Aorta (tissue), 5 donors: ENCODE measurements around the gene PPARA. TPM values are rescaled to one million over a fixed set of nuclear protein-coding genes. Genes with fewer than 3 reads are reported as not detected.
"Not testable (repeated sequence)": the region's sequence is repeated elsewhere in the genome, so short reads cannot be mapped to it uniquely, and the experiment has no call there.

ENCODE experiments used
- ATAC-seq: fragments of 200-7000 bp; cut with Tn5 transposase; one replicate; pipeline ENCODE4 v1.9.1; 2022; ENCODE audit warnings: moderate library complexity; ENCODE audit not compliant: low FRiP score
- DNase-seq, 2 donors: peaks; one replicate each; pipeline ENCODE4 v3.0.0-alpha.2; 2020
- H3K27ac ChIP-seq, 2 donors: one replicate each; pipeline ENCODE4 v1.5.1; 2013; ENCODE audit warnings: low read length in 2 of 2, mild to moderate bottlenecking in 2 of 2, moderate library complexity in 2 of 2, control low read depth in 1 of 2, inconsistent platforms in 1 of 2, low read depth in 1 of 2
- H3K27me3 ChIP-seq, 2 donors: one replicate each; pipeline ENCODE4 v1.6.1; 2013; ENCODE audit warnings: control low read depth in 1 of 2, low read length in 1 of 2, mild to moderate bottlenecking in 1 of 2, moderate library complexity in 1 of 2; ENCODE audit not compliant: insufficient read depth in 2 of 2, control insufficient read depth in 1 of 2
- H3K36me3 ChIP-seq, 2 donors: one replicate each; pipeline ENCODE4 v1.6.1; 2013; ENCODE audit warnings: control low read depth in 1 of 2, low read length in 1 of 2, mild to moderate bottlenecking in 1 of 2; ENCODE audit not compliant: insufficient read depth in 2 of 2, control insufficient read depth in 1 of 2
- H3K4me1 ChIP-seq, 2 donors: one replicate each; pipeline ENCODE4 v1.6.1; 2013; ENCODE audit warnings: low read length in 2 of 2, control low read depth in 1 of 2, mild to moderate bottlenecking in 1 of 2, moderate library complexity in 1 of 2; ENCODE audit not compliant: insufficient read depth in 2 of 2, control insufficient read depth in 1 of 2
- H3K4me3 ChIP-seq, 2 donors: one replicate each; pipeline ENCODE4 v1.5.1; 2013; ENCODE audit warnings: low read length in 2 of 2, control low read depth in 1 of 2, mild to moderate bottlenecking in 1 of 2
- H3K9me3 ChIP-seq: one replicate; pipeline ENCODE4 v1.6.1; 2013; ENCODE audit warnings: mild to moderate bottlenecking, low read length; ENCODE audit not compliant: control insufficient read depth
- WGBS, 2 donors: extraction: QIAGEN DNeasy Blood & Tissue Kit; methylation state at CpG; one replicate each; pipeline ENCODE4 v1.1.7; 2013; 5-methylcytosine and 5-hydroxymethylcytosine counted together
- intact Hi-C, 2 donors: fragments of 100-400 bp; cut with DNase I; formaldehyde crosslinking; loops; one replicate each; pipeline versions ENCODE4 v1.14.2 to v1.15.0; 2022
- polyA plus RNA-seq, 2 donors: library from polyadenylated mRNA; stranded (reverse); fragments of 200-250 nt; gene quantifications; one replicate each; pipeline ENCODE4 v1.2.3, GENCODE V29; 2013
- total RNA-seq, 2 donors: library from RNA; stranded (reverse); fragmentation: NEBNext Ultra II Directional; extraction: Animal tissue kit (Norgen Biotek cat#: 25700); gene quantifications; one replicate each; pipeline ENCODE4 v1.2.1, GENCODE V29; 2021
- donor health status: healthy with polysubstance abuse.
- donor health status: Bipolar disorder and iron deficiency.
- donor health status: DM: no; HTN: no; CAD: no.
- donor health status: DM: no; HTN: no; CAD: no.
- donor health status: DM: yes; HTN: yes; CAD: no.

Gene PPARA
- total and polyA plus RNA-seq, 4 donors = 6.9 to 32.1 (median 19.7) TPM

DNA sequence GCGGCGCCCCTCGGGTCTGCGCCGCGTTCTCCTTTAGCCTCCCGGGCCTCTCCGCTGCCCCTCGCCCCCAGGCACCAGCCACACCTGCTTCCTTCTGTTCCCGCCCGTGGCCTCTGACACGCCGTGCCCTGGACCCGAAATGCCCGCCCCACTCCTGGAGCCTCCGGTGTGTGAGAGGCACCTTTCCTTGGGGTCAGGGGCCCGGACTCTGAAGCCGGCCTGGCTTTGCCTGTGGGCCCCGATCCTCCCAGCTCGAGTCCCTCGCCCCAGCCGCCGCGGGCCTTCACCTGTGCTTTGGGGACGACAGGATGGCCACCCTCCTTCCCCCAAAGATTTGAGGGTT is 100.4 kb downstream of the PPARA start:
- Histone ChIP-seq H3K27me3 (no peaks in the 10 kb centered on the region), H3K36me3 (no peaks in the 10 kb centered on the region), H3K9me3 (no peaks in the 10 kb centered on the region), H3K4me1 (no peaks in the 10 kb centered on the region), H3K27ac (no peak overlapping the region), H3K4me3 (peak overlapping the region; percentile 57 to 87)
- 4 to 7% methylated on average over 25 of the region's 25 CpGs for WGBS, 2 donors
- intact Hi-C loops = no loop called here
- ATAC-seq = peak; percentile 22
- DNase-seq = peak; percentile 48 to 82

DNA sequence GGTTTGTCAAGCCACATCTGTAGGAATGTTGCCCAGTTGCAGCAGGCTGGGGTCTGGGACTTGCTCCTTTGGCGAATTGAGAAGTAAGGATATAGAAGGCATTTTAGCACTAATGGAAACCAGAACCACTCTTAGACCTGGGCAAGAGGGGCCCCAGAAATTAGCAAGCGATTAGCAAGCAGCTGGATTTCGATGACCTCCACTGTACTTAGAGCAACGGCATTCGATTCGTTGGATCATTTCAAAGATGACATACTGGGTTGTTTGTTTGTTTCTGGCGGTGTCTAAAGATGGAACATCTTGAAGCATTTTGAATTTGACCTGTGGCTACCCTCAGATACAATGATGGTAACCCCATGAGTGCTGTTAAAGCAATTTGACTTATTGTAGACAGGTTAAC is 100.9 kb downstream of the PPARA start:
- no peak overlapping the region for H3K4me3 ChIP-seq
- no peaks in the 10 kb centered on the region for H3K4me1 ChIP-seq
- no peak for ATAC-seq
- H3K36me3 ChIP-seq = no peaks in the 10 kb centered on the region
- 70 to 79% methylated on average over 7 of the region's 7 CpGs for WGBS, 2 donors
- peaks cover under 1% of the 10 kb centered on the region for H3K9me3 ChIP-seq
- no peaks in the 10 kb centered on the region for H3K27me3 ChIP-seq
- intact Hi-C loops = no loop called here
- DNase-seq = no peak
- H3K27ac ChIP-seq = no peak overlapping the region

- no peak overlapping the region for H3K4me3 ChIP-seq
- H3K27me3 ChIP-seq = no peaks in the 10 kb centered on the region
- no peaks in the 10 kb centered on the region for H3K36me3 ChIP-seq
- 92 to 94% methylated on average over 9 of the region's 9 CpGs for WGBS, 2 donors
- no peak overlapping the region for H3K27ac ChIP-seq
- intact Hi-C loops = no loop called here
- H3K4me1 ChIP-seq = no peaks in the 10 kb centered on the region
- ATAC-seq (no peak), DNase-seq (no peak)
- peaks cover 4% of the 10 kb centered on the region for H3K9me3 ChIP-seq
These were observed 101.6 kb downstream of the PPARA start for GRCh38 chr22:46251816-46252380.

GRCh38 chr22:46256358-46256958 is 106.1 kb downstream of the PPARA start:
- H3K27me3 ChIP-seq = no peaks in the 10 kb centered on the region
- H3K36me3 ChIP-seq = no peaks in the 10 kb centered on the region
- H3K4me1 ChIP-seq = no peaks in the 10 kb centered on the region
- no peak for ATAC-seq
- no peak overlapping the region for H3K27ac ChIP-seq
- 85 to 93% methylated on average over 8 of the region's 8 CpGs for WGBS, 2 donors
- peaks cover 4% of the 10 kb centered on the region for H3K9me3 ChIP-seq
- H3K4me3 ChIP-seq = no peak overlapping the region
- intact Hi-C loops = no loop called here
- no peak for DNase-seq

DNA sequence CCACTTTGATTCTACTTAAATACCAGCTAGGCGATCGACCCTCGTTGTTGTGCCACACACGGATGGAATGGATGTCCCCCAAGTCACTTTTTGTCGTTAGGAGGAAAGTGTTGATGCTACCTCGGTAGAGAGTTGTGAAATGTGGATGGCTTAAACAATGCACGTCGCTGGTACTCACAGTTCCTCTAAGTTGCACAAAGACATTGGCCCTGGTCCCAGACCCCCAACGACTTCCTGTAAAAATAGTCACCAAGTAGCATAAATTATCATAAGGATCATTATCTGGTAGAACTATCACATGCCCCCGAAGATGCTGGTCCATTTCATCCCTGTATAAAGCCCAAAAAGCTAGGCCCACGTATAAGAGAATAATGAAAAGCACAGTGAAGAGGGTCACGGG is 109.0 kb downstream of the PPARA start:
- peaks cover 4% of the 10 kb centered on the region for H3K9me3 ChIP-seq
- H3K4me1 ChIP-seq = no peaks in the 10 kb centered on the region
- H3K27ac ChIP-seq = no peak overlapping the region
- ATAC-seq = no peak
- peak; percentile 47 to 49 for DNase-seq
- intact Hi-C loops = no loop called here
- 86 to 88% methylated on average over 12 of the region's 12 CpGs for whole genome bisulfite sequencing, 2 donors
- H3K27me3 ChIP-seq = no peaks in the 10 kb centered on the region
- no peak overlapping the region for H3K4me3 ChIP-seq
- no peaks in the 10 kb centered on the region for H3K36me3 ChIP-seq

DNA sequence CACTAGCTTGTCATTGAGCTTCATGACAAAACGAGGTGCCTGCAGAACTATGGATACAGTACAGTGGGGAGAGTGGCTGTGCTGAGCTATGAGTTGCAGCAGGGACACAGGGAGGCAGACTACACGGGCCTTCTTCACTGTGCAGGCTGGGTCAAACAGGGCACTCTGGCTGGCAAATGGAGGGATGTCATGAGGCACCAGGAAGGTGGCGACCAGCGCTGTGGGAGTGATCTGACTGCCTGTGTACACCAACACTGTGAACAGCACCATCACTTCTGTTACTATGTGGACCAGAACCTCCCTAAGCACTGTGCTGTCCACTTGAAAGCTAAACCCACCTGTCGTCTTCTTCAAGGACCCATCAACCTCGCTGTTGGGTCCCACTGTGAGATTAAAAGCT is 109.7 kb downstream of the PPARA start:
- peak in 1 of 2 donors; percentile 46 for DNase-seq
- Histone ChIP-seq H3K4me1 (no peaks in the 10 kb centered on the region), H3K4me3 (no peak overlapping the region), H3K36me3 (no peaks in the 10 kb centered on the region), H3K9me3 (peaks cover 4% of the 10 kb centered on the region), H3K27ac (no peak overlapping the region), H3K27me3 (no peaks in the 10 kb centered on the region)
- ATAC-seq = no peak
- intact Hi-C loops = no loop called here
- WGBS, 2 donors = 83 to 92% methylated on average over 5 to 6 of the region's 6 CpGs

GRCh38 chr22:46262449-46263215 is 112.3 kb downstream of the PPARA start:
- intact Hi-C loops = no loop called here
- Histone ChIP-seq H3K27me3 (no peaks in the 10 kb centered on the region), H3K27ac (no peak overlapping the region), H3K4me1 (no peaks in the 10 kb centered on the region), H3K4me3 (peak overlapping the region; percentile 11 to 37), H3K9me3 (no peaks in the 10 kb centered on the region), H3K36me3 (no peaks in the 10 kb centered on the region)
- peak; percentile 71 for ATAC-seq
- peak; percentile 88 to 90 for DNase-seq
- 9 to 10% methylated on average over 62 to 109 of the region's 109 CpGs for WGBS, 2 donors

- H3K4me1 ChIP-seq = no peaks in the 10 kb centered on the region
- DNase-seq = peak in 1 of 2 donors; percentile 77
- no peak within 1 kb of the TSS for H3K27ac ChIP-seq
- intact Hi-C loops = no loop called here
- no peaks in the 10 kb centered on the region for H3K9me3 ChIP-seq
- peak within 1 kb of the TSS; percentile 11 to 37 for H3K4me3 ChIP-seq
- 40% methylated on average over 22 to 30 of the region's 30 CpGs for WGBS, 2 donors
- no peaks in the 10 kb centered on the region for H3K36me3 ChIP-seq
- ATAC-seq = no peak
- H3K27me3 ChIP-seq = no peaks in the 10 kb centered on the region
These were observed 112.9 kb downstream of the PPARA start, which contains the start of gene PKDREJ for GRCh38 chr22:46263216-46263590. TSS of gene PKDREJ (minus strand) at chr22:46263343. CDS start at chr22:46263322, 21 bp downstream.

DNA sequence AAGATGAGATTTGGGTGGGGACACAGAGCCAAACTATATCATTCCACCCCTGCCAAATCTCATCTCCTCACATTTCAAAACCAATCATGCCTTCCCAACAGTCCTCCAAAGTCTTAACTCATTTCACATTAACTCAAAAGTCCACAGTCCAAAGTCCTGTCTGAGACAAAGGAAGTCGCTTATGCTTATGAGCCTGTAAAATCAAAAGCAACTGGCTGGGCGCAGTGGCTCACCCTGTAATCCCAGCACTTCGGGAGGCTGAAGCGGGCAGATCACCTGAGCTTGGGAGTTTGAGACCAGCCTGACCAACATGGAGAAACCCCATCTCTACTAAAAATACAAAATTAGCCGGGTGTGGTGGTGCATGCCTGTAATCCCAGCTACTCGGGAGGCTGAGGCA is 114.2 kb downstream of the PPARA start:
- ATAC-seq, H3K9me3 ChIP-seq, intact Hi-C loops, H3K27me3 ChIP-seq, H3K36me3 ChIP-seq, H3K27ac ChIP-seq, H3K4me1 ChIP-seq, H3K4me3 ChIP-seq: not testable (repeated sequence)
- DNase-seq = peak in 1 of 2 donors; percentile 16
- WGBS, 2 donors = 95 to 96% methylated on average over 4 to 6 of the region's 6 CpGs
